Kidney (tissue), 14 donors: ENCODE results near the gene DLGAP4. TPM values are rescaled to one million over a fixed set of nuclear protein-coding genes. Genes with fewer than 3 reads are reported as not detected.

Source experiments
- DNase-seq, 5 donors: peaks; one replicate each; pipeline ENCODE4 v3.0.0-alpha.2; 2013 to 2020
- FAIRE-seq: peaks from 2 replicates; lab custom pipeline; 2012; peaks lifted over from hg19 to GRCh38; lab: Jason Lieb, UNC
- H3K27ac ChIP-seq, 2 donors: one replicate each; pipeline ENCODE4 v1.7.0; 2013; ENCODE audit warnings: low read depth in 2 of 2, low read length in 2 of 2, inconsistent platforms in 1 of 2
- H3K27me3 ChIP-seq: one replicate; pipeline ENCODE4 v1.7.1; 2013; ENCODE audit warnings: low read length, inconsistent platforms; ENCODE audit not compliant: control insufficient read depth, insufficient read depth
- H3K36me3 ChIP-seq, 3 donors: one replicate each; pipeline versions ENCODE4 v1.7.0 to v1.7.1; 2013; ENCODE audit warnings: low read length in 3 of 3, control low read depth in 1 of 3, inconsistent platforms in 1 of 3; ENCODE audit not compliant: insufficient read depth in 3 of 3, control insufficient read depth in 2 of 3
- H3K4me1 ChIP-seq, 3 donors: one replicate each; pipeline versions ENCODE4 v1.7.0 to v1.7.1; 2013; ENCODE audit warnings: low read length in 3 of 3, inconsistent platforms in 1 of 3, low read depth in 1 of 3; ENCODE audit not compliant: control insufficient read depth in 2 of 3, insufficient read depth in 2 of 3
- H3K4me3 ChIP-seq, 3 donors: one replicate each; pipeline versions ENCODE4 v1.7.0 to v1.8.1; 2013; ENCODE audit warnings: low read length in 3 of 3, control low read depth in 1 of 3, inconsistent platforms in 1 of 3
- H3K9ac ChIP-seq, 3 donors: one replicate each; pipeline versions ENCODE4 v1.7.0 to v1.7.1; 2013; ENCODE audit warnings: low read length in 3 of 3, control low read depth in 1 of 3, inconsistent platforms in 1 of 3
- H3K9me3 ChIP-seq, 3 donors: one replicate each; pipeline versions ENCODE4 v1.7.0 to v1.7.1; 2013; ENCODE audit warnings: low read length in 3 of 3, control low read depth in 1 of 3, inconsistent platforms in 1 of 3; ENCODE audit not compliant: control insufficient read depth in 2 of 3, insufficient read depth in 1 of 3
- intact Hi-C: fragments of 100-400 bp; cut with DNase I; formaldehyde crosslinking; loops from one replicate; pipeline ENCODE4 v1.11.1; 2022
- polyA plus RNA-seq: library from polyadenylated mRNA; stranded (reverse); fragments of 350-450 nt; fragmentation: Illumina TruSeq; extraction: RNeasy Lipid Tissue Mini Kit (QIAGEN cat#74804); gene quantifications from one replicate; pipeline ENCODE4 v1.2.3, GENCODE V29; 2014; ENCODE audit warnings: low read depth, low replicate concordance; ENCODE audit not compliant: insufficient read depth
- total RNA-seq: library from RNA; stranded (reverse); fragmentation: NEBNext Ultra II Directional; extraction: Animal tissue kit (Norgen Biotek cat#: 25700); gene quantifications from one replicate; pipeline ENCODE4 v1.2.1, GENCODE V29; 2021
- TF ChIP-seq, protein P1 (sequence below): IDR thresholded peaks from 3 replicates; pipeline ENCODE4 v1.5.1; 2012; ENCODE audit warnings: mild to moderate bottlenecking, moderate library complexity, borderline replicate concordance; ENCODE audit not compliant: insufficient read depth; ENCODE audit errors: extremely low read depth
- donor health status: control.
- donor health status: control.
- donor health status: control.
- donor health status: control.
- donor health status: control.
- donor health status: DM: yes; HTN: yes; CAD: no.
- donor health status: Normal renal cell carcinoma (clear cell type).

The DLGAP4 gene
- total and polyA plus RNA-seq, 2 donors from 2014 or later, result 19.6 to 62.4 TPM

- H3K4me3 ChIP-seq, result no peak overlapping the region
- H3K9me3 ChIP-seq, result no peaks in the 10 kb centered on the region
- FAIRE-seq (no peak), DNase-seq (no peak)
- H3K27ac ChIP-seq, result no peak overlapping the region
- intact Hi-C loops, result no loop called here
- TF ChIP-seq, protein P1, sequence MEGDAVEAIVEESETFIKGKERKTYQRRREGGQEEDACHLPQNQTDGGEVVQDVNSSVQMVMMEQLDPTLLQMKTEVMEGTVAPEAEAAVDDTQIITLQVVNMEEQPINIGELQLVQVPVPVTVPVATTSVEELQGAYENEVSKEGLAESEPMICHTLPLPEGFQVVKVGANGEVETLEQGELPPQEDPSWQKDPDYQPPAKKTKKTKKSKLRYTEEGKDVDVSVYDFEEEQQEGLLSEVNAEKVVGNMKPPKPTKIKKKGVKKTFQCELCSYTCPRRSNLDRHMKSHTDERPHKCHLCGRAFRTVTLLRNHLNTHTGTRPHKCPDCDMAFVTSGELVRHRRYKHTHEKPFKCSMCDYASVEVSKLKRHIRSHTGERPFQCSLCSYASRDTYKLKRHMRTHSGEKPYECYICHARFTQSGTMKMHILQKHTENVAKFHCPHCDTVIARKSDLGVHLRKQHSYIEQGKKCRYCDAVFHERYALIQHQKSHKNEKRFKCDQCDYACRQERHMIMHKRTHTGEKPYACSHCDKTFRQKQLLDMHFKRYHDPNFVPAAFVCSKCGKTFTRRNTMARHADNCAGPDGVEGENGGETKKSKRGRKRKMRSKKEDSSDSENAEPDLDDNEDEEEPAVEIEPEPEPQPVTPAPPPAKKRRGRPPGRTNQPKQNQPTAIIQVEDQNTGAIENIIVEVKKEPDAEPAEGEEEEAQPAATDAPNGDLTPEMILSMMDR, result no peak
- peaks cover 23% of the 10 kb centered on the region for H3K27me3 ChIP-seq
- peaks cover 0 to 2% (median 0%) of the 10 kb centered on the region in 3 donors for H3K4me1 ChIP-seq
- H3K9ac ChIP-seq, result no peak overlapping the region
- no peaks in the 10 kb centered on the region for H3K36me3 ChIP-seq
Measured at GRCh38 chr20:36306553-36307411, 643 bp downstream of the DLGAP4 start.

- Histone ChIP-seq H3K36me3 (no peaks in the 10 kb centered on the region), H3K27ac (no peak overlapping the region), H3K9me3 (no peaks in the 10 kb centered on the region), H3K4me1 (peaks cover 0 to 2% (median 0%) of the 10 kb centered on the region in 3 donors), H3K27me3 (peaks cover 20% of the 10 kb centered on the region), H3K4me3 (no peak overlapping the region), H3K9ac (no peak overlapping the region)
- TF ChIP-seq, protein P1, result no peak
- DNase-seq, result no peak
- FAIRE-seq, result no peak
- intact Hi-C loops, result no loop called here
Measured at GRCh38 chr20:36307412-36308325, 1.5 kb downstream of the DLGAP4 start.

DNA sequence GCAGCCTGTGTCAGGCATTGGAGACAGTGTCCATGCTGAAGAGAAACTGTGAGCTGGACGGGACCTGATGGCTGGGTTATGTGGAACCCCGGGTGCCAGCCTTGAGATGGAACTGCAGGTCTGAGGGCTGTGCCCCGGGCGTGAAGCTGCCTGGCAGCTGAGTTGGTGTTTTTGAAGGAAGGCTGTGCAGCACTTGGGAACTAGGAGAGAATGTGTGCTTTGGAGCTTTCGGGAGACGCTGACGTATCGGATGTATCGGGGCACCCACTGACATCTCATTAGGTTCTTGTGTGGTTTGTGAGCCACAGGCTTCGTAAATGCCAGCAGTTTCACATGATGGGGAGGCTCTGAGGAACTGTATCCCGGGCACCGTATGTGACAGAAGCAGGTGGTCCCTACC lies 2.2 kb downstream of the DLGAP4 start:
- no peak for DNase-seq
- H3K27me3 ChIP-seq, result peaks cover 15% of the 10 kb centered on the region
- H3K9ac ChIP-seq, result no peak overlapping the region
- H3K9me3 ChIP-seq, result no peaks in the 10 kb centered on the region
- peaks cover 0 to 2% (median 0%) of the 10 kb centered on the region in 3 donors for H3K4me1 ChIP-seq
- intact Hi-C loops, result no loop called here
- H3K4me3 ChIP-seq, result no peak overlapping the region
- no peak for FAIRE-seq
- TF ChIP-seq, protein P1, result no peak
- H3K36me3 ChIP-seq, result no peaks in the 10 kb centered on the region
- H3K27ac ChIP-seq, result no peak overlapping the region
